Measurements from ENCODE around the gene ASTL.
"Not testable (repeated sequence)": the region's sequence is repeated elsewhere in the genome, so short reads cannot be mapped to it uniquely, and the experiment has no call there.

Gene ASTL

DNA sequence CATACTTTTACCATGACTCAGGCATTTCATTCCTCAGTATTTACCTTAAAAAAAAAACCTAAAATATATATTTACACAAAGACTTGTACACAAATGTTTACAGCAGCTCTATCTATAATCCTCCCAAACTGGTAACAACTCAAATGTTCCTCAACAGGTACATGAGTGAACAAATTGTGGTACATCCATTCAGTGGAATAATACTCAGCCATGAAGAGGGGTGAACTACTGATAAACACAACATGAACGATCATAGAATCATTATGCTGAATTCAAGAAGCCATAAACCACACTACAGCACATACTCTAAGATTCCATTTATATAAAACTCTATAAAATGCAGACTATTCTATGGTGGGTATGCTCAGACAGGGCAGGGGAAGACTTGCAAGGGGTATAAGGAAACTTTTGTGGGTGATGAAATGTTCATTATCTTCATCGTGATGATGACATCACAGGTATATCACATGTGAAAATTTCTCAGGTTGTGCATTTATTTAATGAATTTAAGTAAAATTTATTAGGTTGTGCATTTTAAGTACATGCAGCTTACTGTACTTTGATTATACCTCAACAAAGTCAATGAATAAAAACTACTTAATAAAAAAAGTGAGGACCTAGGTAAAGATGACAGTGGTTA, 31.7 kb upstream of the ASTL start:
- in situ Hi-C loops (cut with HindIII; ENCODE audit: low pct_unique_long_range_greater_than_20kb, low sequenced_read_pairs) = no loop called here
- no peak for DNase-seq (ENCODE audit: low read depth in 1 of 2, low spot score in 1 of 2)
- no peak for TF ChIP-seq JUND (IDR thresholded peaks at IDR 0.05; ENCODE audit: low read depth)

DNA sequence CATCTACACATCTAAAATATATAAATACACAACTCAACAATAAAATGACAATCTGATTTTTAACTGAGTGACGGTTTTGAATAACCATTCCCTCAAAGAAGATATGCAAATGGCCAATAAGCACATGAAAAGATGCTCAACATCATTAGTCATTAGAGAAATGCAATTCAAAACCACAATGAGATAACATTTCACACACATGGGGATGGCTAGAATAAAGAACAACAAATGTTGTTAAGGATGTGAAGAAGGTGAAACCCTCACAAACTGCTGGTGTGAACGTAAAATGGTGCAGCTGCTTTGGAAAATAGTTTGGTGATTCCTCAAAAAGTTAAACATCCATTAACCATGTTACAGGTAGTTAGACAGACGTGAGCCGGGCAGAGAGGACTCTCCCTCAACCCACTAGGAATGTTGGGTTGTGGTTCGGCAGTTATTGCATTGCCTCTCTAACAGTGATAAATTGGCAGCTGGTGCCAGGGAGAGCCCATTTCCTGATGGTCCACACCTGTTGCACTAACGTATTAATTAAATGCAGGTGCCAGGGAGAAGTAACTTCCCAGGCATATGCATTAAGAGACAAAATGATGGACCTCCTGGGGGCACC, 29.2 kb upstream of the ASTL start:
- no peak for TF ChIP-seq JUND (IDR thresholded peaks at IDR 0.05; ENCODE audit: low read depth)
- no peak for DNase-seq (ENCODE audit: low read depth in 1 of 2, low spot score in 1 of 2)
- in situ Hi-C loops (cut with HindIII; ENCODE audit: low pct_unique_long_range_greater_than_20kb, low sequenced_read_pairs) = no loop called here

DNA sequence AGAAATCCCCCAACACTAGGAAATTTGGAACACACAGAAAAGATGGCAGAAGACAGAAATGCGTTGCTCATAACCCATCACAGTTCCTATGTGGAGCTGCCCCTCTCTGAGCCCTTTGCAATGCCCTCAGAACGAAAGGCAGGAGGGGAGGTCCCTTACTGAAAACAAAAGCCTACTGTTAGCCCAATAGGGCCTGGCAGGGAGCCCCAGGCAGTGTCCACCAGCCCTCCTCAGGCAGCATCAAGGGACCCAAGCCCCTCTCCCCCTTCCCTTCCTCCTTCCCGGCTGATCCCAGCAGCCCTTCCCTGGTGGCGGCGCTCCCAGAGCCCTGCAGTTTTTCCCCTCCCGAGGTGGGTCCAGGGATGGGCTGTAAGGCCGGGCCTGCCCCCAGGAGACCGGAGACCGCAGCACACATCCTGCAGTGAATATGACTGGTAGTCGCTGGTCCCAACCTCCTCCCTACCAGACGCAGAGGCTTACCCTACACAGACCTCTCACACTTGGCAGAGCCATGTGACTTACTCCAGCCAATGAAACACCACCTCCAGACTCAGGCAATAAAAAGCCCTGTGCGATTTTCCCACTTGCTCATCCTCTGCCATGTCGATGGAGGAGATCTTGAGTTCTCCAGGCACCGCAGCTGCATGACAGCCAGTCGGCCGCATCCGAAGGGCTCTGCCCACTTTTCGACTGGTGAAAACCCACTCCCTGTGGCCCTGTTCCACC, 26.3 kb upstream of the ASTL start:
- TF ChIP-seq JUND (IDR thresholded peaks at IDR 0.05; ENCODE audit: low read depth) = no peak
- in situ Hi-C loops (cut with HindIII; ENCODE audit: low pct_unique_long_range_greater_than_20kb, low sequenced_read_pairs) = no loop called here
- no peak for DNase-seq (ENCODE audit: low read depth in 1 of 2, low spot score in 1 of 2)

DNA sequence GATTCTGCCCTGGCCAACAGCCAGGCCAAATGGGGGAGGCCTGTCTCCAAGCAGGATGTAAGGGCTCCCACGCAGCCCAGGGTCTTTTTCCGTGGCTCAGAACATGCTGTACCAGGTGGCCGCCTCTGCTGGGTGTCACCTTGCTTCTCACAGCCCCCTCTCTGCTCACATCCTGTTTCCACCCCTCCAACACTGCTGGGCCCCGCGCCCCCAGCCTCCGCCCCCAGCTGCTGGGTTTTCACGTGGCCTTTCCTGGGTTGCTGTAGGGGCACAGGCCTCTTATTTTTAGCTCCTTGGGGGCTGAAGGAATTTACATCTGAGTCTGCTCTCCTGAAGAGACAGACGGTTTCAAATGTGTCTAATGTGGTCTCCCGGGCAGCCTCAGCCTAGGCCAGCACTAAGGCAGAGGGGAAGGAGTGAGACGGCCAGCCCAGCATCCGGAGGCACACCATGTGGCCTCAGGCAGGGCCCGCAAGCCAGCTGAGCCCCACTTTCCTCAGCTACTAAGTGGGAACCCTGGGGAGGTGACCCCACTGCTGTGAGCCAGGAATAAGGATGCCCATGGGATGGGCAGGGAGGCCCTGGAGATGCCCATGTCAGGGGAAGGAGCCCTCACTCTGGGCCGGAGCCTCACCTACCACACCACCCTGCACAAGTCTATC, 25.6 kb upstream of the ASTL start:
- no peak for TF ChIP-seq JUND (IDR thresholded peaks at IDR 0.05; ENCODE audit: low read depth)
- in situ Hi-C loops (cut with HindIII; ENCODE audit: low pct_unique_long_range_greater_than_20kb, low sequenced_read_pairs) = no loop called here
- DNase-seq (ENCODE audit: low read depth in 1 of 2, low spot score in 1 of 2) = no peak

DNA sequence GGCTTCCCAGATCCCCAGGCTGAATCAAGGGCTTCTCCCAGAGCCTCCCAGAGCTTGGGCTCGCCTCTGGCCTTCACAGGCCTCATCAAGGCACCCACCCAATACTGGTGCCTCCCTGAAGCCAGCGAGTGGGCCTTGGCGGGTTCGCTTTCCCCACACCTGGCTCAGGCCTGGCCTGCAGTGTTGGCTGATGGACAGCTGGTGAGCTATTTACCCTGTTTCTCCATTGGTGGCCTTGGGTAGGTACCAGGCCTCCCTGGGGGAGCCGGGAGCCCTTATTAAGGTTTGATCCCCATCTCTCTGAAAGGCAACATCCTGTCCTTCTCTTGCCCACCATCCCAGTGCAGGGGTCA, 25.1 kb upstream of the ASTL start:
- no peak for DNase-seq (ENCODE audit: low read depth in 1 of 2, low spot score in 1 of 2)
- TF ChIP-seq JUND (IDR thresholded peaks at IDR 0.05; ENCODE audit: low read depth) = no peak
- in situ Hi-C loops (cut with HindIII; ENCODE audit: low pct_unique_long_range_greater_than_20kb, low sequenced_read_pairs) = no loop called here

DNA sequence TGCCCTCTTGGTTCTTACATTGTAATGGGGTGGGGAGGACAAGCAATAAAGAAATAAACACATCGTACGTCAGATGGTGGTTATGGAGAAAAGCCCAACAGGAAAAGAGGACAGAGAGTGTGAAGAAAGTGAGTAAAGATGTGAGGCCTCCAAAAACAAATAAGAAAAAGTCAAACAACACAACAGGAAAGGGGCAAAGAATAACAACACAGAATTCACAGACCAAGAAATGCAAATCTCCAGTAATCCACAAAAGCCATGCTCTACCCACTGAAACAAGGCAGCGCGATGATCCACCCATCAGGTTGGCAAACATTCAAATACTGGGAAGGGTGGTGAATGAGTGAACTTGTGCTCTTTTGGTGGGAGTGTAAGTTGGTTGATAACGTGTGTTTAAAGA, 23.6 kb upstream of the ASTL start:
- no peak for TF ChIP-seq JUND (IDR thresholded peaks at IDR 0.05; ENCODE audit: low read depth)
- no peak for DNase-seq (ENCODE audit: low read depth in 1 of 2, low spot score in 1 of 2)

DNA sequence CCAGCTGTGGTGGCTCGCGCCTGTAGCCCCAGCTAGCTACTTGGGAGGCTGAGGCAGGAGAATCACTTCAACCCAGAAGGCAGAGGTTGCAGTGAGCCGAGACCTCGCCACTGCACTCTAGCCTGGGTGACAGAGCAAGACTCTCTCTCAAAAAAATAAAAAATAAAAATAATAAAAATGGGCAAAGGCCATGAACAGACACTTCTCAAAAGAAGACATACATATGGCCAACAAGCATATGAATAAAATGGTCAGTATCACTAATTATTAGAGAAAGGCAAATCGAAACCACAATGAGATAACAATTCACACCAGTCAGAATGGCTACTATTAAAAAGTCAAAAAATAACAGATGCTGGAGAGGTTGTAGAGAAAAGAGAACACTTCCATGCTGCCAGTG, 22.1 kb upstream of the ASTL start:
- DNase-seq (ENCODE audit: low read depth in 1 of 2, low spot score in 1 of 2); in situ Hi-C loops (cut with HindIII; ENCODE audit: low pct_unique_long_range_greater_than_20kb, low sequenced_read_pairs): not testable (repeated sequence)

More for the DNA sequence above, 23.6 kb upstream of the ASTL start:
- in situ Hi-C loops (cut with HindIII; ENCODE audit: low pct_unique_long_range_greater_than_20kb, low sequenced_read_pairs) = no loop called here

DNA sequence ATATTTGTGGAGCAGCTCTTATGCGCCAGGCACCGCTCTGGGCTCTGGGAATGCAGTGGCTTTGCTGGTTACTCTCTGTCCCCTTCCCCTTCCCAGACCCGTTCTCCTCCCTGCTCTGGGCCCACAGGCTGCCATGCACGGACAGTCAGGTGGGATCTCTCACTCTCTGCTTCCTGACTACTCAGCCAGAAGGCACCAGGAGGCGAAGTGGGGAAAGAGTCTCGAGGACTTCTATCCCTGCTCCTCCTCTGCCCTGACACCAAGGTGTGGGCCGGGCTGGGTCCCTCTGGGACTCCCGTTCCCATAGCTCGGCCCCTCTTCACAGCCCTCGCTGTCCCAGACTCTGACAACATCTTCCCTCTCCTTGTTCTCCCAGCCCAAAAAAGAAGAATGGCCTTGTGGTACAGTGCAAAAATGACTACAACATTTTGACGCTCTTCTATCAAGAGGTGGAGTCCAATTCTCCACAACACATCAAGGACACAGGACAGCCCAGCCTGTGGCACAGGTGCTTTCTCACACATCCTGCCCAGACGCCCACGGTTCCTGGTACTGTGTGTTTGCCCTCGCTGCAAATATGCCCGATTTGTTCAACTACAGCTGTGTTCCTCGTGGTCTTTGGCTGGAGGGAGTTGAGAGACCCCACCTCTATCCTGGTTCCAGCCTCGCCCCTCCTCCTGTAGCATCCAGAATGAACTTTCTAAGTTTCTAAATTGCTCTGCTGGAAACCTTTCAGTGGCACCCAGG, 21.0 kb upstream of the ASTL start:
- DNase-seq (ENCODE audit: low read depth in 1 of 2, low spot score in 1 of 2) = no peak
- in situ Hi-C loops (cut with HindIII; ENCODE audit: low pct_unique_long_range_greater_than_20kb, low sequenced_read_pairs) = no loop called here
- TF ChIP-seq JUND (IDR thresholded peaks at IDR 0.05; ENCODE audit: low read depth) = no peak

DNA sequence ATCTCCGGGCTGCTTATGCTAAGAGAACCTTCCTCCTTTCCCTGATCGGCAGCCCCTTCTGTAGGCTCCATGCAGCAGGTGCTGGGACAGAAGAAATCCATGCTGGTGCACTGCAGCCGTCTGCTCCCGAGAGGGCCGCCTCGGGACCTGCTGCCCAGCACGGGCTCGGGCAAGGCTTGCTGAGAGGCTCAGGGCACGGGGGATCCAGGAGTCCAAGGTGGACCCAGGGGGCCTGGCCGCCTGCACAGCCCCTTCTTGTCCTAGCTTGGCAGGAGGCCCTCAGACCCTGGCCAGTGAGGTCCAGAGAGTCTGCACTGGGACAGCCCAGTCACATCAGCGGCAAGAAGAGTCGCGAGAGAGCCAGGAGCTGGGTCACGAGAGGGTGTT, 20.2 kb upstream of the ASTL start:
- in situ Hi-C loops (cut with HindIII; ENCODE audit: low pct_unique_long_range_greater_than_20kb, low sequenced_read_pairs) = no loop called here
- DNase-seq (ENCODE audit: low read depth in 1 of 2, low spot score in 1 of 2) = no peak
- no peak for TF ChIP-seq JUND (IDR thresholded peaks at IDR 0.05; ENCODE audit: low read depth)

DNA sequence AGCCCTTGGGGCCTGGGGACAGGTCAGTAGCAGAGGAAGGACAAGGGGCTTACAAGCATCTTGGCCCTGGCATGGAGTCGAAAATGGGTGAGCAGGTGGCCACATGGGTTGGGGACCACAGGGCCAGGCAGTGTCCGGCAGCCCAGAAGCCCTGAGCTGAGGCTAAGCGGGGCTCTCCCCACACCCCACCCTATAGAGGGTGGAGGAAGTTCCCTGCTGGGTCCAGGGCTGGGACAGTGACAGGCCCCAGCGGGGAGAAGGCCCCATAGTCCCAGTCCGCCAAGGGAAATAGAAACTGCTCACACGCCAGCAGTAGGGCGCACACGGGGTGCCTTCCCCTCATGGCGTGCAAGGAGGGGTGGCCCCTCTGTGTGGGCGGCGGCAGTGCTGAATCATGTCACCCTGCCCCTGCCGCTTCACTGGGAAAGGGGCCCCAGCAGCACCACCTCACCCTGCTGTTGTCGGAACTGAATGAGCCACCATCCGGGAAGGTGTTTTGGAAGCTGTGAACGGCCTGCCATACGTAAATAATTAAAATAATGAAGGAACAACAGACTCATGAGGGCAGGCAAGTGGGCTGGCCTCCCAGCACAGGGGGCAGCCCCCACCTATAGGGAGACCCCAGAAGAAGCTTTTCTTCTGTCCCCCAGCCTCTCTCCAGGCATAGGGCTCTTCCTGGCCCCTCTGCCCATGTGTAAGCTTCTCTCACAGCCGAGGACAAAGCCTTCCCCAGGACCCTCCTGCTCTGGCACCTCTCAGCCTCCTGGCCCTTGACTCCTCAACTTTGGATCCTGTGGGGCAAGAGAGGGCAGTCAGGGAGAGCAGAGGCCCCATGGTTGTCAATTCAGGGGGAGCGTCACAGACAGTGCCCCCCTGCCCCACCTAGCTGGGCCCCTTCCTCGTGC, 19.6 kb upstream of the ASTL start:
- no peak for DNase-seq (ENCODE audit: low read depth in 1 of 2, low spot score in 1 of 2)
- TF ChIP-seq JUND (IDR thresholded peaks at IDR 0.05; ENCODE audit: low read depth) = no peak
- in situ Hi-C loops (cut with HindIII; ENCODE audit: low pct_unique_long_range_greater_than_20kb, low sequenced_read_pairs) = no loop called here

DNA sequence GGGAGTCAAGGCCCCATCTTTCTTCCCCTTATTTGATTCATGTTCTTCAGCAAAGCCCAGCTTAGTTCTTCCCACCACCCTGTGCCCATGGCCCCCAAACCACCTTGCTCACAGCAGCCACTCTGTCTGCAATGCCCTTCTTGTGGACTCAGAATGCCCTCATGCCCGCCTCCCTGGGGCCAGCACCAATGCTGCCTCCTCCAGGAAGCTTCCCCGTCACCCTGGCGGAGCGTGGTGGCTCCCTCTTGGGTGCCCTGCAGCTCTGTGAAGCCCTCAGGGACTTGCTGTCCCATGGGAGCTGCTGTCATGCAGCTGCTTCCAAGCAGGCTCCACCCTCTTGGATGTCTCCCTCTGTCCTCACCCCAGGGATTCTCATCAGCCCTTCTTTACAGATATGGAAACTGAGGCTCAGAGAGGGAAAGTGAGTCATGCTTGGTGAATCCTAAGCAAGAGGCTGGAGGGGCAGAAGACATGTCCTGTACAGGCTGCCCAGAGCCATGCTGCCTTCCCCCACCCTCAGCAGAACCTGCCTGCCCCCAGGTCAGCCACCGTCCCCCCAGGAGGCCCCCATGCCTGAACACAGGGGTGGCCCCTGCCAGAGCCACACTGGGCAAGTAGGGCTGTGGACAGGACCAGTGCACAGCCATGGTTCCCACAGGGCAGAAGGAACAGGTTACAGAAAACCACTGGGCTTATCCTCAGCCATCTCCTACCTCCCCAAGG, 18.8 kb upstream of the ASTL start:
- DNase-seq (ENCODE audit: low read depth in 1 of 2, low spot score in 1 of 2) = no peak
- in situ Hi-C loops (cut with HindIII; ENCODE audit: low pct_unique_long_range_greater_than_20kb, low sequenced_read_pairs) = no loop called here
- no peak for TF ChIP-seq JUND (IDR thresholded peaks at IDR 0.05; ENCODE audit: low read depth)

Data from T47D (cell line).